Measurements from ENCODE around the gene METTL8.

GRCh38 chr2:171323971-171324528 is 109.7 kb downstream of the METTL8 start:
- TF ChIP-seq, protein P1, sequence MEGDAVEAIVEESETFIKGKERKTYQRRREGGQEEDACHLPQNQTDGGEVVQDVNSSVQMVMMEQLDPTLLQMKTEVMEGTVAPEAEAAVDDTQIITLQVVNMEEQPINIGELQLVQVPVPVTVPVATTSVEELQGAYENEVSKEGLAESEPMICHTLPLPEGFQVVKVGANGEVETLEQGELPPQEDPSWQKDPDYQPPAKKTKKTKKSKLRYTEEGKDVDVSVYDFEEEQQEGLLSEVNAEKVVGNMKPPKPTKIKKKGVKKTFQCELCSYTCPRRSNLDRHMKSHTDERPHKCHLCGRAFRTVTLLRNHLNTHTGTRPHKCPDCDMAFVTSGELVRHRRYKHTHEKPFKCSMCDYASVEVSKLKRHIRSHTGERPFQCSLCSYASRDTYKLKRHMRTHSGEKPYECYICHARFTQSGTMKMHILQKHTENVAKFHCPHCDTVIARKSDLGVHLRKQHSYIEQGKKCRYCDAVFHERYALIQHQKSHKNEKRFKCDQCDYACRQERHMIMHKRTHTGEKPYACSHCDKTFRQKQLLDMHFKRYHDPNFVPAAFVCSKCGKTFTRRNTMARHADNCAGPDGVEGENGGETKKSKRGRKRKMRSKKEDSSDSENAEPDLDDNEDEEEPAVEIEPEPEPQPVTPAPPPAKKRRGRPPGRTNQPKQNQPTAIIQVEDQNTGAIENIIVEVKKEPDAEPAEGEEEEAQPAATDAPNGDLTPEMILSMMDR (IDR thresholded peaks at IDR 0.05): no peak
- no peak for TF ChIP-seq CHD2 (IDR thresholded peaks at IDR 0.05; ENCODE audit: low read length, partially characterized antibody)
- TF ChIP-seq REST (IDR thresholded peaks at IDR 0.05; ENCODE audit: low read depth, low read length): no peak
- no peak for TF ChIP-seq FOSL2 (IDR thresholded peaks at IDR 0.05; ENCODE audit: borderline replicate concordance, low read depth)
- TF ChIP-seq, protein P2, sequence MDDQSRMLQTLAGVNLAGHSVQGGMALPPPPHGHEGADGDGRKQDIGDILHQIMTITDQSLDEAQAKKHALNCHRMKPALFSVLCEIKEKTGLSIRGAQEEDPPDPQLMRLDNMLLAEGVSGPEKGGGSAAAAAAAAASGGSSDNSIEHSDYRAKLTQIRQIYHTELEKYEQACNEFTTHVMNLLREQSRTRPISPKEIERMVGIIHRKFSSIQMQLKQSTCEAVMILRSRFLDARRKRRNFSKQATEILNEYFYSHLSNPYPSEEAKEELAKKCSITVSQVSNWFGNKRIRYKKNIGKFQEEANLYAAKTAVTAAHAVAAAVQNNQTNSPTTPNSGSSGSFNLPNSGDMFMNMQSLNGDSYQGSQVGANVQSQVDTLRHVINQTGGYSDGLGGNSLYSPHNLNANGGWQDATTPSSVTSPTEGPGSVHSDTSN (IDR thresholded peaks at IDR 0.05): no peak
- no peak for TF ChIP-seq MAX (IDR thresholded peaks at IDR 0.05; ENCODE audit: low read depth)
- TF ChIP-seq POLR2AphosphoS5 (IDR thresholded peaks at IDR 0.05; ENCODE audit: low read depth, low read length): no peak
- no peak for TF ChIP-seq FOXJ3 (CRISPR knock-in tag; IDR thresholded peaks at IDR 0.05)
- no peak for TF ChIP-seq FOXM1 (IDR thresholded peaks at IDR 0.05; ENCODE audit: low read depth)
